ENCODE measurements around the gene NDST1.

DNA sequence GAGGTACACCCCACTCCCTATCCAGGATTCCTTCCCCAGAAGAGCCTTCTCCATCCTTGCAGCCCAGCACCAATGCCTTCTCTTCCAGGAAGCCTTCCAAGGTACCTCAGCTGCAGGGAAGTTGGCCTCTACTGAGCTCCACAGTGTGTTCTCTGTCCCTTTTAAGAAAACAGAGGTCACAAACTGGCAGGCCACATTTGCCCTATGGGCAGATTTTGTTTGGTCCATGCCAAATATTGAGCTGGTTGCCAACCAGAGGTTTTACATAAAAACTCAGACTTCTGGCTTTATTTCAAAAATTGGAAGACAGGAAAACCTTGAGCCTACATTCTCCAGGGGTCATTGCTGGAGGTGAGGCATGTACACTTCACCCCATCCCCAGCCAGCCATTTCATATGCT, 9.0 kb upstream of the NDST1 start:
- TF ChIP-seq, protein P1, sequence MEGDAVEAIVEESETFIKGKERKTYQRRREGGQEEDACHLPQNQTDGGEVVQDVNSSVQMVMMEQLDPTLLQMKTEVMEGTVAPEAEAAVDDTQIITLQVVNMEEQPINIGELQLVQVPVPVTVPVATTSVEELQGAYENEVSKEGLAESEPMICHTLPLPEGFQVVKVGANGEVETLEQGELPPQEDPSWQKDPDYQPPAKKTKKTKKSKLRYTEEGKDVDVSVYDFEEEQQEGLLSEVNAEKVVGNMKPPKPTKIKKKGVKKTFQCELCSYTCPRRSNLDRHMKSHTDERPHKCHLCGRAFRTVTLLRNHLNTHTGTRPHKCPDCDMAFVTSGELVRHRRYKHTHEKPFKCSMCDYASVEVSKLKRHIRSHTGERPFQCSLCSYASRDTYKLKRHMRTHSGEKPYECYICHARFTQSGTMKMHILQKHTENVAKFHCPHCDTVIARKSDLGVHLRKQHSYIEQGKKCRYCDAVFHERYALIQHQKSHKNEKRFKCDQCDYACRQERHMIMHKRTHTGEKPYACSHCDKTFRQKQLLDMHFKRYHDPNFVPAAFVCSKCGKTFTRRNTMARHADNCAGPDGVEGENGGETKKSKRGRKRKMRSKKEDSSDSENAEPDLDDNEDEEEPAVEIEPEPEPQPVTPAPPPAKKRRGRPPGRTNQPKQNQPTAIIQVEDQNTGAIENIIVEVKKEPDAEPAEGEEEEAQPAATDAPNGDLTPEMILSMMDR (IDR thresholded peaks at IDR 0.05 in 8 of 11, conservative IDR thresholded peaks at IDR 0.05 in 3 of 11), result no peak
- no peak for TF ChIP-seq POLR2AphosphoS5 (IDR thresholded peaks at IDR 0.05)

Data from spleen (tissue), 7 donors.